HG03439 (cell line): Measurements from ENCODE around the gene RC3H1.
"Not testable (repeated sequence)": the region's sequence is repeated elsewhere in the genome, so short reads cannot be mapped to it uniquely, and the experiment has no call there.

Experiments used
- ATAC-seq: cut with Tn5 transposase; IDR thresholded peaks from one replicate; pipeline ENCODE4 v1.9.1; 2021; ENCODE audit warnings: mild to moderate bottlenecking, moderate library complexity; ENCODE audit not compliant: unreplicated experiment

Gene RC3H1, protein sequence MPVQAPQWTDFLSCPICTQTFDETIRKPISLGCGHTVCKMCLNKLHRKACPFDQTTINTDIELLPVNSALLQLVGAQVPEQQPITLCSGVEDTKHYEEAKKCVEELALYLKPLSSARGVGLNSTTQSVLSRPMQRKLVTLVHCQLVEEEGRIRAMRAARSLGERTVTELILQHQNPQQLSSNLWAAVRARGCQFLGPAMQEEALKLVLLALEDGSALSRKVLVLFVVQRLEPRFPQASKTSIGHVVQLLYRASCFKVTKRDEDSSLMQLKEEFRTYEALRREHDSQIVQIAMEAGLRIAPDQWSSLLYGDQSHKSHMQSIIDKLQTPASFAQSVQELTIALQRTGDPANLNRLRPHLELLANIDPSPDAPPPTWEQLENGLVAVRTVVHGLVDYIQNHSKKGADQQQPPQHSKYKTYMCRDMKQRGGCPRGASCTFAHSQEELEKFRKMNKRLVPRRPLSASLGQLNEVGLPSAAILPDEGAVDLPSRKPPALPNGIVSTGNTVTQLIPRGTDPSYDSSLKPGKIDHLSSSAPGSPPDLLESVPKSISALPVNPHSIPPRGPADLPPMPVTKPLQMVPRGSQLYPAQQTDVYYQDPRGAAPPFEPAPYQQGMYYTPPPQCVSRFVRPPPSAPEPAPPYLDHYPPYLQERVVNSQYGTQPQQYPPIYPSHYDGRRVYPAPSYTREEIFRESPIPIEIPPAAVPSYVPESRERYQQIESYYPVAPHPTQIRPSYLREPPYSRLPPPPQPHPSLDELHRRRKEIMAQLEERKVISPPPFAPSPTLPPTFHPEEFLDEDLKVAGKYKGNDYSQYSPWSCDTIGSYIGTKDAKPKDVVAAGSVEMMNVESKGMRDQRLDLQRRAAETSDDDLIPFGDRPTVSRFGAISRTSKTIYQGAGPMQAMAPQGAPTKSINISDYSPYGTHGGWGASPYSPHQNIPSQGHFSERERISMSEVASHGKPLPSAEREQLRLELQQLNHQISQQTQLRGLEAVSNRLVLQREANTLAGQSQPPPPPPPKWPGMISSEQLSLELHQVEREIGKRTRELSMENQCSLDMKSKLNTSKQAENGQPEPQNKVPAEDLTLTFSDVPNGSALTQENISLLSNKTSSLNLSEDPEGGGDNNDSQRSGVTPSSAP

DNA sequence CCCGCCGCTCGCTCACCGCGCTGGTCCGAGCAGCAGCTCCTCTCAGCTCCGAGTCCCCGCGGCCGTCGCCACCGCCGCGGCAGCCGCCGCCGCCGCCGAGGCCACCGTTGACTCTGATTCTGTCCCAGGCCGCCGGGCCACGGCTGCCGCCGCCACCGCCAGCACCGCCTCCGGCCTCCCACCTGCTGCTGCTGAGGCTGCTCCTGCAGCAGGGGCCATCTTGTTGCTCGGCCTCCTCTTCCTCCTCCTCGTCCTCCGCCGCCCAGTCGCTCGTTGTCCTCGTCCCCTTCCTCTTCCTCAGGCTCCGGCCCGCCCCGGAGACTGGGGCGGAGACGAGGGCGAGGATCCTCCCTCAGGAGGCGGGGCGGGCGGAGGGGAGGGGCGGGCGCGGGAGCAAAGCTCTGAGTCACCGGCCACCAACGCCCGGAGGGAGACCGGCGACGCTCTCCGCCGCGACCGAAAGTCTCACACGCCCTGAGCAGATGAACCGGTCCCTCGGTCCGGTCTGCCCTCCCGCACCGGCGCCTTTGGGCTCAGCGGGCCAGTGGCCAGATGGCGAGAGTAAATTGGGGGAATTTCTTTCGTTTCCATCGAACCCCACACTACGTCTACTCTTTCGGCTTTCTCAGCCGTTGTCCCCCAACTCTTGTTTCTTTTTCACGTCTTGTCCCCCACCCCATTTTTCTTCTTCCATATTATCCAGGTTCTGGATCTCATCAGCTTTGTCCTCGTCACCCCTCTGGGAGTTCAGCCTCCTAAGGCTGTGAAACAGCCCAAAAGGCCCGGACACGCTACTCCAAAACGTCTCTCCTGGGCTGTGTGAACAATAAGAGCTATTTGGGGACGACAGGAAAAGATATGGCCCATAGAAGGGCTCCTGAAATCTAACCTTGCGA lies at the start of gene RC3H1:
Gene RC3H1, minus strand, starts transcription at position 278 of the 896 bp plus-strand sequence. CDS start 29,372 bp downstream, outside the sequence.
- peak; percentile 76 for ATAC-seq

DNA sequence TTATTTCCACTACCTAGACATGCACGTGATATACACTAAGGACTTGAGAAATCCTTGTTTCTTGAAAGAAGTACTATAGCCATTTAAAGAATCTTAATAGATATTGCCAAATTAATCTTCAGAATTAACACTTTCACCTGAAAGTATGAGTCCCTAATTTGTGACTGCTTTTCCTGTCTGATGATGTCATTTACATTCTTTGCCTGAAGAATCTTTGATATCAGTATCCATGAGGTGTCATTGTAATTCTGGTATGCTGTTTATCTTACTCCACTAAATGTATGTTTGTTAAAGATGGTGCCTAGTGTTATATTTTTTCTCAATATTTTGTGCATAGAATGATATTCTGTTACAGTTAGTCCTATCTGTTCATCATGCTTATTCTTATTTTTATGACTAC lies 48.5 kb upstream of the RC3H1 start:
- no peak for ATAC-seq

DNA sequence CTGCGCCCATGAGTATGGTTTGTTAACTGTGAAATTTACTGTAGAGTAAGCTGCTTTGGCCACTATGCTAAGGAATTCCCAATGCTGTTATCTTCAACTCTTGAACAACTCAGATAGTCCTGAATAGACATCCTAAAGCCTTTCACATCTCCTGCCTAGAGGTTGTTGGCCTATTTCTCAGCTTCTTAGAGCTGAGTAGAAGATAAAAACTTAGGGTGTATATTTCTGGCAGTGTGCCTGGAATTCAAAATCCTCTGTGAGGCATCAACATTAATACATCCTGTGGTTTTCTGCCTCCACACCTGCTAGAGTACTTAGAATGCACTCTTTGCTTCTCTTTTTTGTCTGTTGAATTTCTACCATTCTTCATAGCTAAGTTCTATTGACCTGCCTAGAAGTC lies 45.8 kb upstream of the RC3H1 start:
- ATAC-seq: no peak

DNA sequence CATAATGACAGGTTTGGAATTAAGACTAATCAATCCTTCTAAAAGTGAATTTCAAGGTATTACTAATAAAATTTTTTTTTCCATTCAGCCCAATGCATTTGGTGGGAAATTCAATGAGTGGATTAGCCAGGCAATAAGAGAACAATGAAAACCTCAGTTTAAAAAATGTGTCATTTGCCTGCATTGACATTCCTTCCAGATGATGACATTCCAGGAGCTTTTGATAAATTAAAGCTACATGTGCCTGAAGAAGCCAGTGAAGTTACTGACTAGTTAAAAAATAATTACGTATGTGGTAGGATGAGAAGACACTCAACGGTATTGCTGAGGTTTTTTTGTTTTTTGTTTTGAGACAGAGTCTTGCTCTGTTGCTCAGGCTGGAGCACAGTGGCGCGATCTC lies 37.9 kb upstream of the RC3H1 start:
- no peak for ATAC-seq

DNA sequence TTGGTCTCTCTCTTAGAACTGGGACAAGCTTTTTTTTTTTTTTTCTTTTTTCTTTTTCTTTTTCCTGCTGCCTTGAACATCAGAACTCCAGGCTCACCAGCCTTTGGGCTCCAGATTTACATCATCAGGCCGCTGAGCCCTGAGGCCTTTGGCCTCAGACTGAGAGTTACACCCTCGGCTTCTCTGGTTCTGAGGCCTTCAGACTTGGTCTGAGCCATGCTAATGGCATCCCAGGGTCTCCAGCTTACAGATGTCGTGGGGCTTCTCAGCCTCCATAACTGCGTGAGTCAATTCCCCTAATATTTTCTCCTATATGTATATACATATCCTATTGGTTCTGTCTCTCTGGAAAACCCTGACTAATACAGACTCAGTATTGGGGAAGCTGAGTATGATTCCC lies 36.5 kb upstream of the RC3H1 start:
- ATAC-seq: no peak

DNA sequence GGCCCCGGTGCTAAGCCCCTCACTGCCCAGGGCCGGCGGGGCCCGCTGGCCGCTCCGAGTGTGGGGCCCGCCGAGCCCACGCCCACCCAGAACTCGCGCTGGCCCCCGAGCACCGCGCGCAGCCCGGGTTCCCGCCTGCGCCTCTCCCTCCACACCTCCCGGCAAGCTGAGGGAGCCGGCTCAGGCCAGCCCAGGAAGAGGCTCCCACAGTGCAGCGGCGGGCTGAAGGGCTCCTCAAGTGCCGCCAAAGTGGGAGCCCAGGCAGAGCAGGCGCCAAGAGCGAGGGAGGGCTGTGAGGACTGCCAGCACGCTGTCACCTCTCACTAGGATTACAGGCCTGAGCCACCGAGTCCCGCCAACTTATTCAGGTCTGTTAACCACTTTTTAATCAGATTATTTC lies 34.5 kb upstream of the RC3H1 start:
- ATAC-seq: not testable (repeated sequence)

DNA sequence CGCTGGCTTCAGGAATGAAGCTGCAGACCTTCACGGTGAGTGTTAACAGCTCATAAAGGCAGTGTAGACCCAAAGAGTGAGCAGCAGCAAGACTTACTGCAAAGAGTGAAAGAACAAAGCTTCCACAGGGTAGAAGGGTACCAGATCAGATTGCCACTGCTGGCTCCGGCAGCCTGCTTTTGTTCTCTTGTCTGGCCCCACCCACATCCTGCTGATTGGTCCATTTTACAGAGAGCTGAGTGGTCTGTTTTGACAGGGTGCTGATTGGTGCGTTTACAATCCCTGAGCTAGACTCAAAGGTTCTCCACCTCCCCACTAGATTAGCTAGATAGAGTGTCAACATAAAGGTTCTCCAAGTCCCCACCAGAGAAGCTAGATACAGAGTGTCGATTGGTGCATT lies 33.6 kb upstream of the RC3H1 start:
- not testable (repeated sequence) for ATAC-seq

DNA sequence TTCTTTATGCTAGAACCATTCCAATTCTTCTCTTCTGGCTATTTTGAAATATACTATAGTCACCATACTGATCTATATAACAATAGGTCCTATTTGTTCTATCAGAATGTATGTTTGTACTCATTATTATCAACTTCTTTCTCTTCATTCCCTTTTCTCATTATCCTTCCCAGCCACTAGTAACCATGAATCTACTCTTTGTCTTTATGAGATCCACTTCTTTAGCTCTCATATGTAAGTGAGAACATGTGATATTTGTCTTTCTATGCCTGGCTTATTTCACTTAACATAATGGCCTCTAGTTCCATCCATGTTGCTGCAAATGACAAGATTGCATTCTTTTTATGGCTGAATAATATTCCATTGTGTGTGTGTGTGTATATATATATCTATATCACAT lies 31.7 kb upstream of the RC3H1 start:
- no peak for ATAC-seq

DNA sequence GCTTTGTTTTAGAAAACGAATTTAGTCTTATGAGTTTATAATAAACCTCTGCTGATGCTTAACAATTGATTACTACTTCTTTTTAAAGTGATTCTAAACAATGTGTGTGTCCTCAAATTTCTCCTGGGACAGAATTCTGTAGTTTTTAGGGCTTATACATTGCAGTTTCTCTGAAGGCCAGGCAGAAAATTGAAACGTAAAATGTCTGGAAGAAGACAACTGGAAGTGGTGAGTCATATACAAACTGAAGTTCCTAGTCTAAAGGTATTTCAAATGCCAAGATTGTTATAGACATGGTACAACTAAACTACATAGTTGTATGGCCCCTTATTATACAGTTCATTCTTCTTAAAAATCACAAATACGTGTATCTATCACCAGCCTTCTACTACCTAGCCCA lies 30.5 kb upstream of the RC3H1 start:
- ATAC-seq: no peak

DNA sequence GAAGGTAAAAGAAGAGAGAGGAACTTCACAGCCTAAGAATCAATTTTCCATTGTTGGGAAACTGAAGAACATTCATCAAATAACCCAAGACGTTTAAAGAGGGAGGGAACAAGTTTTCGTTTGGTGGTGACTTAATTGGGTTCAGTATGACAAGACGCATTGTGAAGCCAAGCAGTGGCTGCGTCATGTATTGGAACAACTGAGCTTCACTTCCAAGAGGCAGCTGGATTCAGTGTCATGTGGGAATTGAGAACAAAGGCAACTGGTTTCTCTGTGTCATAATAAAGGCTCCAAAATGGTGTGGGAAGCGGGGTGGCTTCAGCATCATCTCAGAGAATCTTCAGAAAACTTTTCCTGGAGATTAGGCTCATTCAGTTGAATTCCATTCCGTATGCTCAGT lies 29.8 kb upstream of the RC3H1 start:
- no peak for ATAC-seq

DNA sequence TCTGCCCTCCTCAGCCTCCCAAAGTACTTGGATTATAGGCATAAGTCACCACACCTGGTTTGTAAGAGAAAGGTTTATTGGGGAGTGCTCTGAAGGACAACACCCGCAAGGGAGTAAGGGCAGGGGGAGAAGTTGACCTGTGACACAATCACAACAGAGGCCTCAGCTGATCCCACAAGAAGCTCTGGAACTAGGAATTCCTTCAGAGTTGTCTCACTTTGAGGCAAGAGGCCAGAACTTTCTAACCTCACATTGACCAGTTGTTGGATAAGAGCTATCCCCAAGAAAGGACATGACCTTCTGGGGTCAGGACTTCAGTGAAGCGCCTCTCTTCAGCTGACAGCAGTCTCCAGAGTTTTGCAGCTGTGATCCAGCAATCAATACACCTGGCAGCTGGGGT lies 27.4 kb upstream of the RC3H1 start:
- ATAC-seq: no peak

DNA sequence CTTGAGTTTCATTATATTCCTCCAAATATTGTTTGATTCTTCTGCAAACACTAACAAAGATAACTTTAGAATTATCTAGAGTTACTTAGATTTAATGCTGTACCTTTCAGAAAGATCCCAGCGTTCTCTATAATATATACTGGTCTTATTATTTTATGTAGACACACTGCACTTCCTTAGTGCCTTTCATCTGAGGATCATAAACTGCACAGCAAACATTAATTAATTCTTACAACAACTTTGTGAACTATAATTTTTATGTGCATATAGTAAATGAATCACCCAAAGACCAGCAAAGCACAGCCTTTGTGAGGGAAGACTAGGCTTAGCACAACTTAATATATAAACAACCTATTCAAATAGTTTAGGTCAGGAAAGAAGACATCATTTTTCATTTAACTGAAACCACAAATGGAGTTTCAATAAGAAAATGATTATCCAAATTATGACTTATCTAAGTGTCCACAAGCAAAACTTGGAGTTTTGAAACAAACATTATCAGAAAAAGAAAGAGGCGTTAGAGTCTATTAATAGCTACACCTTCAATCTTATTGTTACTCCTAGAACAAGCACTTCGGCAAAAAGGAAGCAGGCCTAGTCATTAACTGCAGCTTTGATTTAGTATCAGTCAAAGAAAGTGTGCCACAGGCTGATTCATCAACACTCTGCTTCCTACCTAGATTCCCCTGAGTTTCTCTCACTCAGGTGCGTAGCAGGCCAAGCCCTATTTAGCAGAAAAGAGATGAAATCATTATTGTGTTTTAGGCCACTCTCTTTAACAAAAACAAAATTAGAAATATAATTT lies 22.5 kb upstream of the RC3H1 start:
- ATAC-seq: no peak

DNA sequence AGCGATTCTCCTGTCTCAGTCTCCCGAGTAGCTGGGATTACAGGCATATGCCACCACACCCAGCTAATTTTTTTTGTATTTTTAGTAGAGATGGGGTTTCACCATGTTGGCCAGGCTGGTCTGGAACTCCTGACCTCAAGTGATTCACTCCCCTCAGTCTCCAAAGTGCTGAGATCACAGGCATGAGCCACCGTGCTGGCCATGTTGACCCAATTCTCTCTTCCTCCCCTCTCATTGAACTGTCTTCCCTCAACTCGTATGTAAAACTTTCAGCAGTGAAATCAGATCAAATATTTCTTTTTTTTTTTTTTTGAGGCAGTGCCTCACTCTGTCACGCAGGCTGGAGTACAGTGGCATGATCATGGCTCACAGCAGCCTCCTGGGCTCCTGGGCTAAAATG lies 20.4 kb upstream of the RC3H1 start:
- ATAC-seq: not testable (repeated sequence)

DNA sequence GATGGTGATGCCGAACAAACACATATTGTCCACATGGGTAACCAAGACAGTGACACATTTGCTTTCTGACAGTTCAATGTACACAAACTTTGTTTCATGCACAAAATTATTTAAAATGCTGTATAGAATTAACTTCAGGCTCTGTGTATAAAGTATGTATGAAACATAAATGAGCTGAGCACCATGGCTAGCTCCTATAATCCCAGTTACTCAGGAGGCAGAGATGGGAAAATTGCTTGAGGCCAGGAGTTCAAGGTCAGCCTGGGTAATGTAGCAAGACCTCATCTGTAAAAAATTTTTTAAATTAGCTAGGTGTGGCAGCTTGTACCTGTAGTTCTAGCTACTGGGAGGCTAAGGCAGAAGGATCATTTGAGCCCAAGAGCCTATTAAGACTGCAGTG lies 19.2 kb upstream of the RC3H1 start:
- no peak for ATAC-seq

DNA sequence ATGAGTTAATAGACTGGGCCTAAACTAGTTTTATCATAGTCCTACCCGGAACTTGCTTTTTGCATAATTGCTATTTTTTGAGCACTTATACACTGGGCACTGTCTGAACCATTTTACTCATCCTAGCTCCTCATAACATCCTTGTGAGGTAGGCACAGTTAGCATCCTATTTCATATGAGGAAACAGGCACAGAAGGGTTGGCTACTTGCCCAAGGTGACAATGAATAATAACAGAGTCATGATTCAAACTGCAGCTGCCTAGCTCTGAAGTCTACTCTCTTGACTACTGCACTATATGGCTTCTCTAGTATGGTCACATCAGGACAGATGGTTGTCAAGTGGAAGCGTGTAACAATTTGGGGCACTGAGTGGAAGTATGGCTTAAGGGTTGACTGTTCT lies 18.2 kb upstream of the RC3H1 start:
- ATAC-seq: no peak

DNA sequence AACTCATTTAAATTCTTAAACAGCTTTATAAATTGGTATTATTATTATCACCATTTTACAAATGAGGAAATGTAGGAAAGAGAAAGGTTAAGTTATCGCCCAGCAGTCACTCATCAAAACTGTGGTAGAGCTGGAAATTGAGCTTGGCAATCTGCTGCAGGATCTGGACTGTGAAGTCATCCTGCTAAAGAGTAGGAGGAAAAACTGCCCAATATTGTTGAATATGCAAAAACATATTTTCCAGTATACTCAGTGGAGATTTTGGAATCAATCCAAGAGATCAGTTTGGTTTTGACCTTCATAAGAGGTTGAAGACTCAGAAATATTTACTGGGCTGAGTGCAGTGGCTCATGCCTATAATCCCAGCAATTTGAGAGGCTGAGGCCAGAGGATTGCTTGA lies 16.9 kb upstream of the RC3H1 start:
- no peak for ATAC-seq

DNA sequence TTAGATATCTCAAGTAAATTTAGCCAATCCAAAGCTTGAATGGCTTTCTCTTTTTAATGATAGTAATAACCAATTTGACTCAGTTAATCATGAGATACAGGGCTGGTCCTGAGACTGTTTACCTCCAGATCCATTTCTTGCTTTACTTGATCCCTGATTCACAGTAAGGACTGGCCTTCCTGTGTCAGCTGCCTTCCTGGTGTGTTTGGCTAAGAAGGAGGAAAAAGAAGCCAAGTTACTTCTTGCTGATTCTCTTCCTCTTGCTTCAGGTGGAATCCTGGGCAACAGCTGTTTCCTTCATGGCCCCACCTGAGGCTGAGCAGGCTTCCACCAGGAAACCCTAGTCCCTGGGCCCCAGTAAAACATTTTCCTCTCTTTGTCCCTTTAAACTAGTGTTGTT lies 14.6 kb upstream of the RC3H1 start:
- ATAC-seq: no peak

DNA sequence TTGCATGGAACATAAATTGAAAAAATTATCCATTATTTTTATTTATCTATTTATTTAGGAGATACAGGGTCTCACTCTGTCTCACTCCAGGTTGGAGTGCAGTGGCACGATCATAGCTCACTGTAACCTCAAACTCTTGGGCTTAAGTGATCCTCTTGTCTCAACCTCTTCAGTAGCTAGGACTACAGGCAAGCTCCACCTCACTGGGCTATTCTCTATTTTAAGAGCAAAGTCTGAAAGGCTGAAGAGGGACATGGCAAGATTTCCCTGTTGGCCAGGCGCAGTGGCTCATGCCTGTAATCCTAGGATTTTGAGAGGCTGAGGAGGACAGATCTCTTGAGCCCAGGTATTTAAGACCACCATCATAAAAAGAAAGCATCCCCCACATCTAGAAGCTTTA lies 14.0 kb upstream of the RC3H1 start:
- no peak for ATAC-seq

DNA sequence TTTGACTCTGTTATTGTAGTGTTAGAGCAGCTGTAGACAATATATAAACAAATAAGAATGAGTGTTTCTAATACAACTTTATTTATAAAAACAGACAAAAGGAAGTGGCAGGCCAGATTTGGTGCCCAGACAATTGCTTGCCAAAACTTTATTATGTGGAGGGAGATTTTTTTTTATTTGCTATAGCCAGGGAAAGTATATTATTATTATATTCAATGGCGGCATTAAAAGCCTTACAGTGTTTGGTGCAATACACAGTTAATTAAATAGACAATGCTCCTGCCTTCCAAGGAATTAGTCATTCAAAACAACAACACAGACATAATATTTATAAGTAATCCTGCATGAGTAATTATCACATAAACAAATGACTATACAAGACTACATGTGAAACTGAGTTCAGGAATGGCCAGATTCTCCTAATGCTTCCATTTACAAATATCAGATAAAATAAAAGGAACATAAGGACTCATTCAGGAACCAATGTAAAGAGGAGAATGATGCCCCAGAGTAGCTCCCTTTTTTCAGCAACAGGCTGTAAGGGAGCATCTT lies 10.6 kb upstream of the RC3H1 start:
- no peak for ATAC-seq
